Esophagus mucosa (tissue), 1 donor: ENCODE measurements around the gene LANCL2. TPM values are rescaled to one million over a fixed set of nuclear protein-coding genes. Genes with fewer than 3 reads are reported as not detected.
"Not testable (repeated sequence)": the region's sequence is repeated elsewhere in the genome, so short reads cannot be mapped to it uniquely, and the experiment has no call there.

Experiments
- ATAC-seq: fragments of 200-7000 bp; cut with Tn5 transposase; one replicate; pipeline ENCODE4 v1.9.1; 2020
- total RNA-seq: library from RNA; stranded (reverse); gene quantifications from one replicate; pipeline ENCODE4 v1.2.4, GENCODE V29; 2023
- donor health status: DM: yes; HTN: yes; CAD: no.

The LANCL2 gene
- total RNA-seq, 1 donor from 2014 or later = 10.0 TPM

DNA sequence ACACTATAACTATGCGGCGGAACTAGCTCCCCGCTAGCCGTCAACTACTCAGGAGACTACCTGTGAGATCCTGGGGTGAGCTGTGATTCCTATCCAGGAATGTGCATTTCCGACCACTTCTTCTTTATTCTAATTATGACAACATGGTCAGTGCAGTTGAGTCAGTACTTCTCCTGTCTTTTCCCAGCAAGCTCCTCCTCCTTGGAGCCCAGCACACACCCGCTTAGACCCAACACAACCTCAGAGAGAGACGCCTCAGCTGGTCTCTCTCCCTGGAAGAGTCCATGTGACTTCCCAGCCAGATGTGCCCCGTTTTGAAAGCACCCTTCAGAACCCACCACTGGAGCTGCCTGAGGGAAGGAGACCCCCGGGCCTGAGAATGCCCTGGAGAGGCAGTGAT lies 106.5 kb downstream of the LANCL2 start:
- ATAC-seq = not testable (repeated sequence)

DNA sequence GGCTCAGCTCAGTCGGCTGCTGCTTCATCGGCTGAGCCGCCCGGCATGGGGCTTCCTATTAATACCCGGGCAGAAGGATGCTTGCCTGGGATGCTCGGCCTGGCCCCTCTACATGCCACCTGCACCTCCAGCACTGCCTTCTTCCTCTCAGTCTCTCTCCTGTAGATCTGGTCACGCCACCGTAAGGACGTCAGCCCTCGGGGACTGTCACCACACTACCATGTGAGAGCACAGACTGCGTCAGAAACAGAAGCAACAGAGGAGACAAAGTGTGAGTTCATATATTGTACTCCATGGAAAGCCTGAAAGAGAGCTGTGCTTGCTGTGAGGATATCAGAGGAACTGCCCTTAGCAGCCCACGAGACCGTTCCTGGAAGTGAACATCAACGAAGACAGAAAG lies 107.3 kb downstream of the LANCL2 start:
- not testable (repeated sequence) for ATAC-seq

DNA sequence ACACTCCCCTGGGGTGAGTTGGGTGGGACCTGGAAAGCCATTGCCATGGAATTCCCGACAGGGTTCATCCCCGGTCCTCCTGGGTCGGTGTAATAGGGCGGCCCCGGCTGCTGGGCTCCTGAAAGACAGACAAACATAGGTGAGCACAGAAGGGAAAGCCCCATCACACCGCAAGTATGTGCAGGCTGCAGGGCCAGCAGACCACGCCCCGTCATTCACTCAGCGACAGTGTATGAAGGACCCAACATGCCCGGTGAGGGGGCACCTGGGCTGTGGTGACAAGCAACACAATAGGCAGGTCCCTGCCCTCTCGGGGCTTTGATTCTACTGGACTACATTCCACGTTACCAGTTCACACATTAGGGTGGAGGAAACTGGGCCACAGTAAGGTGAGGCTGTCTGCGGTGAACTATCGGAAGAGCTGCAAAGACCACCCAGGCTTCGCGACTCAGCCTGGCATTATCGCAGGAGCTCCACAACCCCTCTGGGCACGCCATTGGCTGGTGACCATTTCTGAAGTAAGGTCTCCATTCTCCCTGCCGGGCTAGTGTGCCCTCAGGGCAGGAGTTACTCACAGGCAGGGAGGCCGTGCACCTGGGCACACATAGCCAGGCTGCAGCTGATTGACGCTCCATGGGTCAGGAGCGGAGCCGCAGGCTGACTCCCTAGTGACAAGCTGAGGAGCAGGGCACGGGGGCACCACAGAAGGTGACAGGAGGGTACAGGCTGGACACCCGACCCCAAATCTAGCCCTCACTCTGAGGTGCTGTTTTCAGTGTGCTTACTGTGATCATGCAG lies 108.0 kb downstream of the LANCL2 start:
- no peak for ATAC-seq

DNA sequence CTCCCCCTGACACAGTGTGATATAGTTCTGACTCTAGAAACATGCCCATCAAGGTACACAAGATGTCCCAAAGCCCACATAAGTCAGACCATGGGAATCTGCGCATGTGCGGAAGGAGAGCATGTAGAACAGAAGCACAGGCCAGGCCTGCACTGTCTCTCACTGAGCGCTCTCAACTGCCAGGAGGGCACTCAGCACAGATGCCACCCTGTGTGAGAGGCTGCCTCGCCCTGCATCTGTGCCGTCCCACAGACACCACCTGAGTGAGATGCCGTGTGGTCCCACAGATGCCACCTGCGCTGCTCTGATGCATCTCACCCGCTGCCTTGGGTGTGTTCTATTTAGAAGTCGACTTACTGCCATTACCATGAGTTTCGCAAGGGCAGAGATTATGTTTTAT lies 108.8 kb downstream of the LANCL2 start:
- no peak for ATAC-seq

DNA sequence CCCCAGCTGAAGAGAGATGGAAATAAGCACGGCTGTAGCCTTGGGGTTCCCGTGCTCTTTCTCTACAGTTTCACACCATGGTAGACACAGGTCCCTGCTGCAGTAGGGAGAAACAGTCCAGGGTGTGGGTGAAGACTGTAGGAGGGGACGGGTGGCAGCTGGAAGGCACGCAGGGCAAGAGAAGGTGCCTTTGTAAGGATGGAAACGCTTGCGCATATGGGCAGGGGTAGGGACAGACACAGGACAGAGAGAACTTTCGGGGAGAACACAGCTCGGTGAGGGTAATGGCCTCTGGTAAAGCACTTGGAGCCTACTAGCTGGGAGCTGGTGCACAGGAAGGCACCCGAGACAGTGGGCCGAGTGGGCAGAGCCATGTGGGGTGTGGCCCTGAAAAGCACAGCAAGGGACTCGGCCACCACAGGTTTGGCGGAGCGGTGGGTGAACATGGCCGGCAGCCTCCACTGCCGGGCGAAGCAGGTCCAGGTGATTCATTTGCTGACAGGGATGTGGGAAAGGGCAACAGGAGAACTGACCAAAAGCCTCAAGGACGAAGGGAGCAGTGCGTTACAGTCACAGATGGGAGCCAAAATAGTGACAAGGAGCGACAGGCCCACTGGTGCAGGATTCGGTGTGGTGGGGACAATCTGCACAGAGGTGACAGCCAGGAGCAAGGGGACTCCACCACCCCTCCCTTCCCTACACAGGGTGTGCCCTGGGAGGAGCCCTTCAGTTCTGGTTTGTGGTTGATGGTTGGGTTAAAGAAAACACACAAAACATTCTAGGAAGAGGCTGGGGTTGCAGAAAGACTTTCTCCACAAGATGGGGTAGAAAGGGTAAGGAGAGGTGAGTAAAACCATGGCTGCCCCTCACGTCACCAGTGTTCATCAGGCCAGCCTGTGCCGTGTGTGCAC lies 110.1 kb downstream of the LANCL2 start:
- ATAC-seq = no peak

DNA sequence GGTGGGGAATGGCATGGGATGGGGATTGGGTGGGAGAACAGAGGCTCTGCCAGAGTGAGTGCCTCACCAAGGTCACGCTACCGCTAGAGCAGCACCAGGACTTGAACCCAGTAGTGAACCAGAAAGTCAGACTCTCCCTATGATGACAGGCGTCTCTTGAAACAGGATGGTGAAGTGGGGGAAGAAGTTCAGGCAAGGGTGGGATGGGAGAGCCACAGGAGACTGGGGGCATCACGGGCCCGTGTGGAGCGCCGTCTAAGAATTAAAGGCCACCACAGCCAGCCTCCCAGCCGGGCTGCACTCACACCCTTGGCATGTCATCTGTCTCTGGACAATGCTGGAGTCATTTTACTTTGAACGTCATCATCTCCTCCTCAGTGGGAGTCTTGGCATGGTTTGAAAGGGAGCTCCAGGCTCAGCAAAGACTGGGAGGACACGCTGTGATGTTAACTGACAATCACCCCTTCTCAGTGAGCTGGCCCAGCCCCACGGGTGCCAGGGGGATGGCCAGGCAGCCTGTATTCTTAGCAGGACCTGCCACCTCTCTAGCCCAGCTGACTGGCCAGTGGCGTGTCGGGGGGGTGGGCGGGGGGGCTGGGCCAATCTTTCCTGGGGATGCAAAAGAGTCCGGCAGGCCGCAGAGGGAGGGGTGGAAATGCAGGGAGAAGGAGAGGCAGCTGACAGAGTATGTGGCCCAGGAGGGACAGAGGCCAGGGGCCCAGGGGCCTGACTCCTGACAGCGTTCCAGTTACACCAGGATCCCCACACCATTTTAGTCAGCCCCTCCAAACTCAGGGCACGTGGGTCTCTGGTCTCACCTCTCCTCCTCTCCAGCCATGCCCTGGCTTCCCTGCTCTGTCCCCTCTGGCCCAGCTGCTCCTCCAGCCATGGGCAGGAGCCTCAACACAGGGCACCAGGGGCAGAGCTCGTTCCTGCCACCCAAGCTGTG lies 111.0 kb downstream of the LANCL2 start:
- ATAC-seq = no peak

DNA sequence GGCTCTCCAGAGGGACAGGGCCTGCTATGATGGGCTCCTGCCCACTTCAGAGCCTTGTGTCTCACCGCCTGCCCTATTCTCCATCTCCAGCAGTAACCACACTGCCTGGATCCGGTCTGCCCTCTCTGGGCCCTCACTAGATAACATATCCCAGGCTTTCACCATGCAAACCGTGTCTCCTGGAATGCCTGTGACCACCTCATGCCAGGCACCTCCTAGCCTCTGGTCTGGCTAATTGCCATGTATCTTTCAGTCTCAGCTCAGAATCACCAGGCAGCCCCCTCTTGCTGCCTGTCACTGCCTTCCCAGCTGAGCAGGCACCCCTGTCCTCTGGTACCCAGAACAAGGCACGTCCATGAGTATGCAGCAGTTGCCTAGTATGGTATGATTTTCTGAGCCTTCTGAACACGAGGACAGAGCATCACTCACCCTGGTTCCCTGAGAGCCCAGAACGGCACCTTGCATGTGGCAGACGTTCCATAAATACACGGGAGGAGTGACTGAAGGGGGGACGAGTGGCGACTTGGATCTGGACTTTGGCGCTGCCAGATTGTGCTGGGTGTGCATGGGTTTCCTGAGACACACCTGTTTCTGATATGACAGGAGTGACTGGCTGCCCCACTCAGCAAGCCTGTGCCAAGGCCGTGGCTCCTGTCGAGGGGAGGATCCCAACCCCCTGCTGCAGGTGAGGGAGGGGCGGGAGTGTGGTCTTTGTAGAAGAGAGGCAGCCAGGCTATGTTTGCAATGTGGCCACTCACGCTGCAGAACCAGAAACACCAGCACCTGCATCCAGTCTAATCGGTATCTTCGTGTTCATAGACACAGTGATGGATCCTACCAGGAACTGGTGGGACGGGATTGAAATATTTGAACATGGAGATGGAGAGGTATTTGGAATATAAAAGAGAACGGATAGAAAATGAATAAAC lies 112.0 kb downstream of the LANCL2 start:
- ATAC-seq = no peak

DNA sequence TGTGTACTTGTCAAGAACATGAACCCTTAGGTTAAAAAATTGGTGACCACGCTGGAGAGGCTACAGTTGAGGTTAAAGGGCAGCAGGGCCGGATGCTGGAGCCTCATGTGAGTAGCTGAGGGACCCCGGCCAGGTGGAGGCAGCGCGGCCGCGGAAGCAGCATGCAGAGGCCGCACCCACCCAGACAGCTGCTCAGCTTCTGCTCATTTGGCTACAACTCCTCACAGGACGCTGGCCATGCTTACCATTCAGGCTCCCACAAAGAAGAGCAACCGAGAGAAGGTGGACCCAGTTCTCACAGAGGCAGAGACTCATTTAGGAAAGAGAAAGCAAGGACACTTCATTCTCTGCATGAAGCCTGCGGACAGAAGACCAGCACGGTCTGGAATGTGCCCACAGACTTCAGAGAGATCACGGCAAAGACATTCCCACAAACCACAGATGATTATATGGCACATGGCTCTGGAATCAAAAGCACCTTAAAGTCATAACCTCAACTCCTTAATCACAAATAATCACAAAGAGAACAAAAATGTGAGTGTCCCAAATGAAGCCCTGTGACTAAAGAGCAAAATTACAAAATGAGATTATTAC lies 112.7 kb downstream of the LANCL2 start:
- no peak for ATAC-seq

DNA sequence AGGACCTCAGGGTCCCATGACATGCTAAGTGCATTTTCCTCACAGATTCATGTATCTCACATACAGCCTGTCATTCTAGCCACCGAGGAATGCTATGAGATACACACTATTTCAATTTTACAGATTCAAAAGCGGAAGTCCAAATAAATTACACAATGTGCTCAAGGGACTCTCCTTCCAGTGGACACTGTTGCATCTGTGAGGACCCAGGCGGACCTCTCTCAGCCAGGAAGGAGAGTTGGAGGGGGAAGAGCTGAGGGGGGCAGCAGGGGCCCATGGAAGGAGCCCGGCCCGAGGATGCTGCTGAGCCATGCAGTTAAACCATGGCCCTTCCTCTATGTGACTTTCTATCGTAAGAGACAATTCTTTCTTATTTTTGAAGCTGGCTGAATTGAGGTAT lies 113.6 kb downstream of the LANCL2 start:
- no peak for ATAC-seq

DNA sequence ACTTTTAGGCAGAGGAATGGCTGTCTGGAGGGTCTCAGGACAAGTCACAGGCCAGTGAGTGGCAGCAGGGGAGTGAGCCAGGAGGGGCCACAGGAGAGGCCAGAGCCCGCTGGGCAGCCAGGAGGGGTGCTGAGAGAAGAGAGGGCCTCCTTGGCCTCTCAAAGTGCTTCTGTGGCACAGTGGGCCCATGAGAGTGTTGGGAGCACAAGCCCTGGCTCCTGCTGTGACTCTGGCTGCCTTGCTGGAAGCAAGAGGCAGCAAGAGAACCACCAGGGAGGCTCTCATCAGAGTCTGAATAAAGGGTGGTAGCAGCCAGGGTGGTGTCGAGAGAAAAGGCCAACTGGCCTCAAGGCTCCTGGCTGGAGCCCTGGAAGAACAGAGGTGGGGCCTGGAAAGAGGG lies 116.0 kb downstream of the LANCL2 start:
- ATAC-seq = no peak

DNA sequence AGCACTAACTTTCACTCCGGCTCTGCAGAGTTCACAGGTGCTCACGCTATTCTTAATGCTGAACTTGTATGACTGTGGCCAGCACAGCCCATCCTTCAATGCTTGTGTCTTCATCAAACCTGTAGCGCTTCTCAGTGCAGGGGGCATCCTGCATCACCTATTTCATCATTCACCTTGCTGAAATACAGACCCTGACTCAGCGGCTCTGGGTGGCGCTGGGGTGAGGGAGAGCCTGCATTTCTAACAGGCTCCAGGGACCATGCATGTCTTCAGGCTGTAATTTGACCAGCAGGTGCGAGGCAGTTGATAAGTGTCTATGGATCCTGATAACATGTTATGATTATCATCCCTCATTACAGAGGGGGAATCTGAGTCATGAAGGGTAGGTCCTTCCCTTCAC lies 117.9 kb downstream of the LANCL2 start:
- ATAC-seq = no peak

Other genes starting within 250 kb of the LANCL2 start
- gene VOPP1, start 207.2 kb downstream of the LANCL2 start, total RNA-seq = 11.1 TPM